ENCODE measurements around the gene KIAA1217. TPM values are rescaled to one million over a fixed set of nuclear protein-coding genes. Genes with fewer than 3 reads are reported as not detected.

The KIAA1217 gene
- total RNA-seq, 2 experiments from 2014 or later: 0.67 to 1.3 TPM

- Mint-ChIP-seq H3K4me1 (ENCODE audit: low read depth) (no peaks in the 10 kb centered on the region), H3K27me3 (peaks cover 14% of the 10 kb centered on the region), H3K4me3 (no peak overlapping the region), H3K27ac (no peak overlapping the region), H3K36me3 (ENCODE audit: low read depth) (no peaks in the 10 kb centered on the region), H3K9me3 (no peaks in the 10 kb centered on the region)
- POLR2A ChIA-PET: no interaction called here
- DNase-seq (no peak), ATAC-seq (no peak)
- TF ChIP-seq, protein P1, sequence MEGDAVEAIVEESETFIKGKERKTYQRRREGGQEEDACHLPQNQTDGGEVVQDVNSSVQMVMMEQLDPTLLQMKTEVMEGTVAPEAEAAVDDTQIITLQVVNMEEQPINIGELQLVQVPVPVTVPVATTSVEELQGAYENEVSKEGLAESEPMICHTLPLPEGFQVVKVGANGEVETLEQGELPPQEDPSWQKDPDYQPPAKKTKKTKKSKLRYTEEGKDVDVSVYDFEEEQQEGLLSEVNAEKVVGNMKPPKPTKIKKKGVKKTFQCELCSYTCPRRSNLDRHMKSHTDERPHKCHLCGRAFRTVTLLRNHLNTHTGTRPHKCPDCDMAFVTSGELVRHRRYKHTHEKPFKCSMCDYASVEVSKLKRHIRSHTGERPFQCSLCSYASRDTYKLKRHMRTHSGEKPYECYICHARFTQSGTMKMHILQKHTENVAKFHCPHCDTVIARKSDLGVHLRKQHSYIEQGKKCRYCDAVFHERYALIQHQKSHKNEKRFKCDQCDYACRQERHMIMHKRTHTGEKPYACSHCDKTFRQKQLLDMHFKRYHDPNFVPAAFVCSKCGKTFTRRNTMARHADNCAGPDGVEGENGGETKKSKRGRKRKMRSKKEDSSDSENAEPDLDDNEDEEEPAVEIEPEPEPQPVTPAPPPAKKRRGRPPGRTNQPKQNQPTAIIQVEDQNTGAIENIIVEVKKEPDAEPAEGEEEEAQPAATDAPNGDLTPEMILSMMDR (IDR thresholded peaks at IDR 0.05): no peak
- intact Hi-C loops (cut with micrococcal nuclease): no loop called here
- CTCF ChIA-PET: no interaction called here
These were observed 181.8 kb downstream of the KIAA1217 start for GRCh38 chr10:24390746-24391145.

DNA sequence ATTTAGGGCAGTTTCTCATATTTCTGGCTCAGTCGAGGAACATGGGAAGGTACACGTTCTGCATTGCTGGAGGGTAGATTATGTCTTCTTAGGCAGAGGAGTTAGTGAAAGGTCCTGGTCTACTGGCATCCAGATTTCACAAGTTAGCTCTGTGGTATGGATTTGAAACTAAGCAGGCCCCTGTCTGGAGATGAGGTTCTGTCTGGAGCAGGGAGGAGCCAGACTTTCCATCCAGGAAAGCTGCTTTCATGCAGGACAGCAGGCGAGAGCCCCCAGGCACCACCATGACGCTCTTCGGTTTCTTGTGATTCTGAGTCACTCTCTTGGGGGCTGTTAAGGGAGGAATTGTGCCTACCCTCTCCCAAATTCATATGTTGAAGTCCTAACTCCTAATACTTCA, 184.3 kb downstream of the KIAA1217 start:
- intact Hi-C loops (cut with micrococcal nuclease): no loop called here
- CTCF ChIA-PET: no interaction called here
- DNase-seq: no peak
- no peak overlapping the region for H3K27ac Mint-ChIP-seq
- peaks cover 14% of the 10 kb centered on the region for H3K27me3 Mint-ChIP-seq
- H3K36me3 Mint-ChIP-seq (ENCODE audit: low read depth): no peaks in the 10 kb centered on the region
- ATAC-seq: no peak
- no peaks in the 10 kb centered on the region for H3K4me1 Mint-ChIP-seq (ENCODE audit: low read depth)
- no peaks in the 10 kb centered on the region for H3K9me3 Mint-ChIP-seq
- POLR2A ChIA-PET: no interaction called here
- TF ChIP-seq, protein P1 (IDR thresholded peaks at IDR 0.05): no peak
- no peak overlapping the region for H3K4me3 Mint-ChIP-seq

- no peaks in the 10 kb centered on the region for H3K36me3 Mint-ChIP-seq (ENCODE audit: low read depth)
- no peaks in the 10 kb centered on the region for H3K4me1 Mint-ChIP-seq (ENCODE audit: low read depth)
- no peak for ATAC-seq
- CTCF ChIA-PET: no interaction called here
- peaks cover 17% of the 10 kb centered on the region for H3K27me3 Mint-ChIP-seq
- POLR2A ChIA-PET: no interaction called here
- no peak for DNase-seq
- H3K4me3 Mint-ChIP-seq: no peak overlapping the region
- no peak overlapping the region for H3K27ac Mint-ChIP-seq
- no peaks in the 10 kb centered on the region for H3K9me3 Mint-ChIP-seq
- TF ChIP-seq, protein P1 (IDR thresholded peaks at IDR 0.05): no peak
- intact Hi-C loops (cut with micrococcal nuclease): no loop called here
These were observed 185.7 kb downstream of the KIAA1217 start for GRCh38 chr10:24394461-24395190.

GRCh38 chr10:24396396-24396795, 187.5 kb downstream of the KIAA1217 start:
- Mint-ChIP-seq H3K27me3 (peaks cover 17% of the 10 kb centered on the region), H3K27ac (no peak overlapping the region), H3K4me3 (no peak overlapping the region), H3K4me1 (ENCODE audit: low read depth) (no peaks in the 10 kb centered on the region), H3K9me3 (no peaks in the 10 kb centered on the region), H3K36me3 (ENCODE audit: low read depth) (no peaks in the 10 kb centered on the region)
- CTCF ChIA-PET: no interaction called here
- DNase-seq (no peak), ATAC-seq (no peak)
- TF ChIP-seq, protein P1 (IDR thresholded peaks at IDR 0.05): no peak
- intact Hi-C loops (cut with micrococcal nuclease): no loop called here
- POLR2A ChIA-PET: no interaction called here

- intact Hi-C loops (cut with micrococcal nuclease): no loop called here
- ChIA-PET CTCF (no interaction called here), POLR2A (no interaction called here)
- Mint-ChIP-seq H3K27ac (no peak overlapping the region), H3K4me1 (ENCODE audit: low read depth) (no peaks in the 10 kb centered on the region), H3K27me3 (peaks cover 21% of the 10 kb centered on the region), H3K36me3 (ENCODE audit: low read depth) (no peaks in the 10 kb centered on the region), H3K9me3 (no peaks in the 10 kb centered on the region), H3K4me3 (no peak overlapping the region)
- DNase-seq (no peak), ATAC-seq (no peak)
- TF ChIP-seq, protein P1 (IDR thresholded peaks at IDR 0.05): no peak
These were observed 188.7 kb downstream of the KIAA1217 start for GRCh38 chr10:24397662-24398061.
